Measurements from ENCODE around the gene LMLN. TPM values are rescaled to one million over a fixed set of nuclear protein-coding genes. Genes with fewer than 3 reads are reported as not detected.
"Not testable (repeated sequence)": the region's sequence is repeated elsewhere in the genome, so short reads cannot be mapped to it uniquely, and the experiment has no call there.

Gene LMLN
- total and polyA plus RNA-seq, 8 donors, result 9.0 to 12.2 (median 10.0) TPM

DNA sequence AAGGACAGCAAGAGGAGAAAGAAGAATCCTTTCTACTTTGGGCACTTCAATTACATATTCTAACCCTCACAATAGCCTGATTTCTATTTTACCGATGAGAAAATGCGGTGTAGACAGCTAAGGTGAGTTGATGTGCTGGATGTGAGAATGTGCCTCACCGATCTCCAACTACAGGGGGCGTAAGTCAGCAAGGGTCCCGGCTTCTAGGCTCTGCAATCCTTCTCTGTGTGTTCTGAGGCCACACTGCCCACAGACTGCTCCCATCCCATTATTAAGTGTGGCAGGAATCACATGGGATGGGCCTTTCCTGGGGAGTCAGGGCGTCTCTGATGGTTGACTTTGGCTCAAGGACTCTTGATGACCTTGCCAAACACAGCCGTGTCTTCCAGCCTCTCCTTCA, 33.6 kb upstream of the LMLN start:
- Histone ChIP-seq H3K27me3 (no peaks in the 10 kb centered on the region), H3K27ac (no peak overlapping the region), H3K36me3 (peaks cover 0 to 62% of the 10 kb centered on the region in 2 donors), H3K4me3 (no peak overlapping the region), H3K9me3 (no peaks in the 10 kb centered on the region), H3K4me1 (no peaks in the 10 kb centered on the region)
- ATAC-seq (no peak), DNase-seq (no peak)
- TF ChIP-seq, protein P1, sequence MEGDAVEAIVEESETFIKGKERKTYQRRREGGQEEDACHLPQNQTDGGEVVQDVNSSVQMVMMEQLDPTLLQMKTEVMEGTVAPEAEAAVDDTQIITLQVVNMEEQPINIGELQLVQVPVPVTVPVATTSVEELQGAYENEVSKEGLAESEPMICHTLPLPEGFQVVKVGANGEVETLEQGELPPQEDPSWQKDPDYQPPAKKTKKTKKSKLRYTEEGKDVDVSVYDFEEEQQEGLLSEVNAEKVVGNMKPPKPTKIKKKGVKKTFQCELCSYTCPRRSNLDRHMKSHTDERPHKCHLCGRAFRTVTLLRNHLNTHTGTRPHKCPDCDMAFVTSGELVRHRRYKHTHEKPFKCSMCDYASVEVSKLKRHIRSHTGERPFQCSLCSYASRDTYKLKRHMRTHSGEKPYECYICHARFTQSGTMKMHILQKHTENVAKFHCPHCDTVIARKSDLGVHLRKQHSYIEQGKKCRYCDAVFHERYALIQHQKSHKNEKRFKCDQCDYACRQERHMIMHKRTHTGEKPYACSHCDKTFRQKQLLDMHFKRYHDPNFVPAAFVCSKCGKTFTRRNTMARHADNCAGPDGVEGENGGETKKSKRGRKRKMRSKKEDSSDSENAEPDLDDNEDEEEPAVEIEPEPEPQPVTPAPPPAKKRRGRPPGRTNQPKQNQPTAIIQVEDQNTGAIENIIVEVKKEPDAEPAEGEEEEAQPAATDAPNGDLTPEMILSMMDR (IDR thresholded peaks at IDR 0.05), result no peak
- intact Hi-C loops (cut with DNase I), result no loop called here

DNA sequence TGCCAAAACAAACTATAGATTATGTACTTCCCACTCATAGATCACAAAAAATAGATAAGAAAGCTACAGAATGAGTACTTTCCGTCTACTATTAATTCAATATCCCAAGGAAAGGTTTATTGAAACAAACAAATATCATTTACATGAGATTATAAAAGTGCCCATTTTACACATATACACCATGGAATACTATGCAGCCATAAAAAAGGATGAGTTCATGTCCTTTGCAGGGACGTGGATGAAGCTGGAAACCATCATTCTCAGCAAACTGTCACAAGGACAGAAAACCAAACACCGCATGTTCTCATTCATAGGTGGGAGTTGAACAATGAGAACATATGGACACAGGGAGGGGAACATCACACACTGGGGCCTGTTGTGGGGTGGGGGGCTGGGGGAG, 32.4 kb upstream of the LMLN start:
- ATAC-seq; H3K4me3 ChIP-seq; H3K9me3 ChIP-seq; H3K27me3 ChIP-seq; intact Hi-C loops (cut with DNase I); DNase-seq; H3K27ac ChIP-seq; H3K4me1 ChIP-seq: not testable (repeated sequence)
- H3K36me3 ChIP-seq, result peaks cover 0 to 66% of the 10 kb centered on the region in 2 donors

DNA sequence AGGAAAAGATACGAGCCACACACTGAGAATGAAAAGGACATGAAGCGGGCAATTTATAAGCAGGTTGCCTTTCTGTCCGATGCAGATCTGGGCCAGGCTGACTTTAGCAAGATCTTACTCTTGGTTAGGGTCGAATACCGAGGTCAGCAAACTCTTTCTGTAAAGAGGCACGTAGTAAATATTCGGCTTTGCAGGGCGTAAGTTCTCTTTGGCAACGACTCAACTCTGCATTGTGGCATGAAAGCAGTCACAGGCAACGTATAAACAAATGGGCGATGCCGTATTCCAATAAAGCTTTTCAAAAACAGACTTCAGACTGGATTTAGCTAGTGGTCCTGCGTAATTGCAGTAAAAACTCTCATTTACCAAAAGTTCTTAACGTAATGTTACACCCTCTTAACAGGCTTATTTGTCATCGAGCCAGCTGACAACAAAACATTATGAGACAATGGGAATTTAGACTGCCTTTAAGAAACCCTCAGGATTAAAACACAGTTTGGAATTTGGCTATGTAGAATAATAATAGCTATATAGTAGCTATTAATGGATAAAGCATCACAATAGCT, 23.1 kb upstream of the LMLN start:
- DNase-seq, result no peak
- intact Hi-C loops (cut with DNase I), result no loop called here

DNA sequence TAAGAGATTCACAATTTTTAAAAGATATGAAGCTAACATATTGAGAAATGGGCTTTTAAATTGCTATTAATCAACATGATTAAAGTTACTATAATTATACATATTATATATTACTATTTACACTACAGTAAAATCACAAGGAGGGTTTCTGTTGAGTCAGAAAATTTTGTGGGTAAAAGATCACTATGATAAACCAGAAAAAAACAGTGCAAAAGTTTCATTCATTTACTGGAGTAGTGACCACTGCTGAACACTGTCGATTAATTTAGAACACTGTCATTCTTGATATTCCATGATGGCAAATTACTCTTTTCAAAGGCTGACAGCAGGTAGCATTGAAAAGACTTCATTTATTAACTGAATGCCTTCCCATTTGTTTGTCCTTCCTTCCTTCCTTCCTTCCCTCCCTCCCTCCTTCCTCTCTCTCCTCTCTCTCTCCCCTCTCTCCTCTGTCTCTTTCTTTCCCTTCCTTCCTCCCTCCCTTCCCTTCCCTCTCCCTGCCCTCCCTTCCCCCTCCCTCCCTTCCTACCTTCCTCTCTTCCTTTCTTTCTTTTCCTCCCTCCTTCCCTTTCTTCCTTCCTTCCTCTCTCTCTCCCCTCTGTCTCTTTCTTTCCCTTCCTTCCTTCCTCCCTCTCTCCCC, 19.2 kb upstream of the LMLN start:
- no peak for ATAC-seq
- no peaks in the 10 kb centered on the region for H3K4me1 ChIP-seq
- no peaks in the 10 kb centered on the region for H3K27me3 ChIP-seq
- H3K9me3 ChIP-seq, result no peaks in the 10 kb centered on the region
- H3K4me3 ChIP-seq, result no peak overlapping the region
- DNase-seq, result no peak
- TF ChIP-seq, protein P1 (IDR thresholded peaks at IDR 0.05), result no peak
- intact Hi-C loops (cut with DNase I), result no loop called here
- H3K27ac ChIP-seq, result no peak overlapping the region
- H3K36me3 ChIP-seq, result peaks cover 0 to 13% of the 10 kb centered on the region in 2 donors

More for the DNA sequence above, 23.1 kb upstream of the LMLN start:
- ATAC-seq, result no peak
- TF ChIP-seq, protein P1 (IDR thresholded peaks at IDR 0.05), result no peak
- Histone ChIP-seq H3K27ac (no peak overlapping the region), H3K36me3 (peaks cover 0 to 19% of the 10 kb centered on the region in 2 donors), H3K27me3 (no peaks in the 10 kb centered on the region), H3K9me3 (no peaks in the 10 kb centered on the region), H3K4me3 (no peak overlapping the region), H3K4me1 (no peaks in the 10 kb centered on the region)

GRCh38 chr3:197942956-197943556, 17.0 kb upstream of the LMLN start:
- peaks cover 0 to 3% of the 10 kb centered on the region in 2 donors for H3K36me3 ChIP-seq
- no peaks in the 10 kb centered on the region for H3K9me3 ChIP-seq
- ATAC-seq, result peak; percentile 47
- H3K27ac ChIP-seq, result no peak overlapping the region
- H3K27me3 ChIP-seq, result no peaks in the 10 kb centered on the region
- no peak for DNase-seq
- intact Hi-C loops (cut with DNase I), result no loop called here
- H3K4me1 ChIP-seq, result no peaks in the 10 kb centered on the region
- TF ChIP-seq, protein P1 (IDR thresholded peaks at IDR 0.05), result peak; percentile 56 to 57
- H3K4me3 ChIP-seq, result no peak overlapping the region

Data from left lung (tissue), 10 donors.